SK-N-SH (cell line): ENCODE measurements around the gene TUBA4A. TPM values are rescaled to one million over a fixed set of nuclear protein-coding genes. Genes with fewer than 3 reads are reported as not detected.

Experiments used
- CTCF ChIA-PET: fragments of 300-600, 350-600 bp; formaldehyde crosslinking; extraction: SDS; loops from one replicate; lab custom pipeline; 2021; lab: Yijun Ruan, JAX
- POLR2A ChIA-PET: fragments of 350-600 bp; sonication (Branson Sonifier 250); formaldehyde crosslinking; extraction: SDS; loops from one replicate; lab custom pipeline; 2020; ENCODE audit warnings: antibody characterized with exemption, inconsistent platforms; lab: Yijun Ruan, JAX
- DNase-seq: peaks from one replicate; pipeline ENCODE4 v3.0.0; 2012
- H2AFZ ChIP-seq: fragments of 200-600 bp; sonication (generic); 2 replicates; pipeline ENCODE4 v1.8.1; 2016; ENCODE audit warnings: antibody characterized with exemption, mild to moderate bottlenecking, low read depth
- H3F3A ChIP-seq: fragments of 200-600 bp; sonication (generic); replicated peaks from 2 replicates; pipeline ENCODE3; 2016; ENCODE audit warnings: antibody characterized with exemption, mild to moderate bottlenecking; ENCODE audit not compliant: insufficient read depth
- H3K27ac ChIP-seq, 2 experiments: fragments of 200-500 bp in 1 of 2; fragments of 200-600 bp in 1 of 2; sonication (Bioruptor generic) in 1 of 2; sonication (generic), shearing (Covaris generic) in 1 of 2; 2 replicates each; pipeline versions ENCODE4 v1.5.1 to v1.6.1; 2014 to 2016; ENCODE audit warnings: low read depth in 2 of 2, inconsistent platforms in 1 of 2, low read length in 1 of 2, mild to moderate bottlenecking in 1 of 2, mixed read lengths in 1 of 2
- H3K27me3 ChIP-seq: fragments of 200-600 bp; sonication (generic), shearing (Covaris generic); 2 replicates; pipeline ENCODE4 v1.6.1; 2016; ENCODE audit warnings: mixed run types; ENCODE audit not compliant: insufficient read depth
- H3K36me3 ChIP-seq, 2 experiments: fragments of 200-500 bp in 1 of 2; fragments of 200-600 bp in 1 of 2; sonication (Bioruptor generic) in 1 of 2; sonication (generic) in 1 of 2; replicated peaks in 1 of 2; 2 replicates each; pipeline versions ENCODE3 to v1.5.1; 2014 to 2016; ENCODE audit warnings: low read length in 1 of 2, mild to moderate bottlenecking in 1 of 2; ENCODE audit not compliant: insufficient read depth in 2 of 2, control insufficient read depth in 1 of 2
- H3K4me1 ChIP-seq, 2 experiments: fragments of 200-500 bp in 1 of 2; fragments of 200-600 bp in 1 of 2; sonication (Bioruptor generic) in 1 of 2; sonication (generic), shearing (Covaris generic) in 1 of 2; 2 replicates each; pipeline versions ENCODE4 v1.5.1 to v1.6.1; 2014 to 2016; ENCODE audit warnings: low read depth in 1 of 2, low read length in 1 of 2, mixed run types in 1 of 2; ENCODE audit not compliant: insufficient read depth in 2 of 2, control insufficient read depth in 1 of 2
- H3K4me2 ChIP-seq: fragments of 200-600 bp; sonication (generic), shearing (Covaris generic); 2 replicates; pipeline ENCODE4 v1.6.1; 2017; ENCODE audit warnings: mixed run types
- H3K4me3 ChIP-seq, 2 experiments: fragments of 200-500 bp in 1 of 2; fragments of 200-600 bp in 1 of 2; sonication (Bioruptor generic) in 1 of 2; sonication (generic), shearing (Covaris generic) in 1 of 2; 2 replicates each; pipeline versions ENCODE4 v1.5.1 to v1.8.1; 2014 to 2016; ENCODE audit warnings: low read depth in 2 of 2, inconsistent platforms in 1 of 2, low read length in 1 of 2, mild to moderate bottlenecking in 1 of 2, mixed read lengths in 1 of 2, moderate library complexity in 1 of 2
- H3K79me2 ChIP-seq: fragments of 200-600 bp; sonication (generic); 2 replicates; pipeline ENCODE4 v1.8.1; 2017; ENCODE audit warnings: mild to moderate bottlenecking; ENCODE audit not compliant: insufficient read depth
- H3K9ac ChIP-seq: fragments of 200-600 bp; sonication (generic); 2 replicates; pipeline ENCODE4 v1.6.1; 2017; ENCODE audit warnings: mixed run types
- H3K9me2 ChIP-seq: fragments of 200-600 bp; sonication (generic); 2 replicates; pipeline ENCODE4 v1.6.1; 2017; ENCODE audit warnings: mixed run types
- H3K9me3 ChIP-seq: fragments of 200-600 bp; sonication (generic); 2 replicates; pipeline ENCODE4 v1.6.1; 2017; ENCODE audit warnings: mixed run types, mild to moderate bottlenecking, moderate library complexity
- H4K20me1 ChIP-seq: fragments of 200-600 bp; sonication (generic); 2 replicates; pipeline ENCODE4 v1.6.1; 2017; ENCODE audit warnings: mild to moderate bottlenecking, mixed run types; ENCODE audit not compliant: insufficient read depth
- CHD2 ChIP-seq: fragments of 150-350 bp; IDR thresholded peaks from 2 replicates; pipeline ENCODE4 v1.6.1; 2018; ENCODE audit warnings: low read length; ENCODE audit not compliant: partially characterized antibody
- CTCF ChIP-seq: fragments of 200-600 bp; sonication (generic); IDR thresholded peaks from 2 replicates; pipeline ENCODE4 v1.6.1; 2017; ENCODE audit warnings: antibody characterized with exemption, mild to moderate bottlenecking, moderate library complexity
- EP300 ChIP-seq, 2 experiments: IDR thresholded peaks; 2 replicates each; pipeline versions ENCODE4 v1.4.0 to v1.6.1; 2012; ENCODE audit warnings: borderline replicate concordance in 1 of 2, low read depth in 1 of 2, low read length in 1 of 2
- EZH2phosphoT487 ChIP-seq: fragments of 200-600 bp; sonication (generic); IDR thresholded peaks from 2 replicates; pipeline ENCODE4 v1.6.1; 2017; ENCODE audit warnings: low read depth, mixed run types, mild to moderate bottlenecking, antibody characterized with exemption, moderate library complexity, borderline replicate concordance
- FOSL2 ChIP-seq: IDR thresholded peaks from 2 replicates; pipeline ENCODE4 v1.4.0; 2012; ENCODE audit warnings: low read depth, mild to moderate bottlenecking, moderate library complexity, borderline replicate concordance
- FOXJ3 ChIP-seq: sonication (generic); formaldehyde crosslinking; IDR thresholded peaks from 2 replicates; pipeline ENCODE4 v1.5.1; 2020; ENCODE audit warnings: mild to moderate bottlenecking, missing genetic modification reagents
- FOXM1 ChIP-seq: IDR thresholded peaks from 2 replicates; pipeline ENCODE4 v1.4.0; 2012; ENCODE audit warnings: low read depth, mild to moderate bottlenecking
- IRF3 ChIP-seq: fragments of 150-350 bp; IDR thresholded peaks from 2 replicates; pipeline ENCODE4 v1.6.1; 2016; ENCODE audit warnings: mild to moderate bottlenecking, low read depth, low read length
- MAX ChIP-seq: IDR thresholded peaks from 2 replicates; pipeline ENCODE4 v1.4.0; 2012; ENCODE audit warnings: low read depth
- MXI1 ChIP-seq: IDR thresholded peaks from 2 replicates; pipeline ENCODE4 v1.6.1; 2012; ENCODE audit warnings: mild to moderate bottlenecking, low read depth, low read length, improper control_type of control experiment
- NFIC ChIP-seq: IDR thresholded peaks from 2 replicates; pipeline ENCODE4 v1.4.0; 2012; ENCODE audit warnings: borderline replicate concordance
- RAD21 ChIP-seq: IDR thresholded peaks from 2 replicates; pipeline ENCODE4 v1.6.1; 2012; ENCODE audit warnings: mild to moderate bottlenecking, low read length
- RXRA ChIP-seq: IDR thresholded peaks from 2 replicates; pipeline ENCODE4 v1.4.0; 2012; ENCODE audit warnings: low read depth, mild to moderate bottlenecking, borderline replicate concordance
- SIN3A ChIP-seq: IDR thresholded peaks from 2 replicates; pipeline ENCODE4 v1.6.1; 2012; ENCODE audit warnings: low read depth, mild to moderate bottlenecking, low read length, moderate library complexity, borderline replicate concordance
- SMC3 ChIP-seq: IDR thresholded peaks from 2 replicates; pipeline ENCODE4 v1.6.1; 2012; ENCODE audit warnings: low read depth, low read length, improper control_type of control experiment
- TAF1 ChIP-seq: IDR thresholded peaks from 2 replicates; pipeline ENCODE4 v1.6.1; 2012; ENCODE audit warnings: low read depth, mild to moderate bottlenecking, low read length, moderate library complexity, borderline replicate concordance
- TCF12 ChIP-seq: IDR thresholded peaks from 2 replicates; pipeline ENCODE4 v1.4.0; 2012
- TEAD4 ChIP-seq: IDR thresholded peaks from 2 replicates; pipeline ENCODE4 v1.4.0; 2012; ENCODE audit warnings: mild to moderate bottlenecking, borderline replicate concordance; ENCODE audit not compliant: insufficient read depth
- YY1 ChIP-seq: IDR thresholded peaks from 2 replicates; pipeline ENCODE4 v1.4.0; 2012; ENCODE audit warnings: low read depth, mild to moderate bottlenecking
- WGBS: methylation state at CpG from one replicate; pipeline ENCODE4 v1.1.6; 2017; ENCODE audit warnings: low lambda C conversion rate; 5-methylcytosine and 5-hydroxymethylcytosine counted together
- polyA plus RNA-seq, 3 experiments: library from polyadenylated mRNA; depleted of rRNA; stranded (reverse); fragments of >200 nt; gene quantifications; 2 replicates each; pipeline ENCODE4 v1.2.3, GENCODE V29; 2012
- TF ChIP-seq, protein P1 (sequence below): IDR thresholded peaks from 2 replicates; pipeline ENCODE4 v1.6.1; 2012; ENCODE audit warnings: mild to moderate bottlenecking, low read depth, low read length, moderate library complexity
- TF ChIP-seq, protein P2 (sequence below): IDR thresholded peaks from 2 replicates; pipeline ENCODE4; 2012
- TF ChIP-seq, protein P3 (sequence below): IDR thresholded peaks from 2 replicates; pipeline ENCODE4 v1.4.0; 2012; ENCODE audit warnings: low read depth, borderline replicate concordance

Gene TUBA4A
- polyA plus RNA-seq, 1 of the 3 experiments (the other 2 are of a cell fraction) = 6.2 TPM

DNA sequence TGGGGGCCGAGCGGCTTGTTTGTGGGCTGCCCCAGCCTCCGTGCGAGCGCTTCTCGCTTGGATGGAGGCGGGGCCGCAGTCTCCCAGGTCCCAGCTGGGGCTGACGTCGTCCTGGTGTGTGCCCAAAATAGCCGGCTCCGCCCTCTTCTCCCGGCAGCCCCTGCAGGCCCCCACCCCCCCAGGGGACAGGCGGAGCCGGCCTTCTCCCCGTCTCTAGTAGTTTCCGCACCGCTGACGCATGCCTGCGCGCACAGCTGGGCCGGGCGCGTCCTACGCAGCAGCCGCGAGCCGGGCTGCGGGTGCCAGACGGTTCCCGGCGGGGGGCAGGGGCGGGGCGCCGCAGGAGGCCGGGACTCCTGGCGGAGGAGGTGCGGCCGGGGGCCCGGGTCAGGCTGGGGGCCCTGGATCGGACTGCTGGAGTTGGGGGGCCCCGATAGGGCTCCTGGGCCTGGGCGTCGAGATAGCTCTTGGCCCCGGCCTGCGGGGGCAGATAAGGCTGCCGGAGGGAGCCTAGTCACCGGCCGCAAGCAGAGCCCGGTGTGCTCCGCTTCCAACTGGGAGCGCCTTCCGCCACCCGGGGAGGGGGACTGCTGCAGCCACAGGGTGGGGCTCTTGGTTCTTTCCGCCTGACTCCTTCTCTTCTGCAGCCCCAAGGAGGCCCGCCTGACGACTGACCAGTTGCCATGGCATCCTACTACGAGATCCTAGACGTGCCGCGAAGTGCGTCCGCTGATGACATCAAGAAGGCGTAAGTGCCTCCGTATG is 25.6 kb upstream of the TUBA4A start, which contains the start of gene DNAJB2:
DNAJB2 (plus strand) TSS at position 216 of the 765 bp plus-strand sequence; CDS start at position 684, 468 bp downstream.
- peak within 1 kb of the TSS; percentile 69 to 82 for H3K4me3 ChIP-seq
- peaks cover 18% of the 10 kb centered on the region for H3F3A ChIP-seq
- no peaks in the 10 kb centered on the region for H3K9me2 ChIP-seq
- H3K79me2 ChIP-seq = peaks cover 9% of the 10 kb centered on the region; the same call in 1 of the 2 replicates
- H3K27ac ChIP-seq = peak within 1 kb of the TSS; percentile 88 to 91
- ChIA-PET CTCF (interaction anchor here (0.8 to 15.4 kb wide), 12 partner anchors 11 to 299 kb away, joined by 3 to 312 read pairs (median 6); partner anchors contain the start of gene ABCB6), POLR2A (interaction anchor here (0.7 to 1.7 kb wide), 8 partner anchors 9 to 109 kb away, joined by 3 to 6 read pairs (median 5); partner anchors contain the start of genes ABCB6 and CNPPD1)
- peaks cover 14 to 29% of the 10 kb centered on the region in 2 experiments for H3K36me3 ChIP-seq
- peak within 1 kb of the TSS; percentile 87 for H3K9ac ChIP-seq
- H3K9me3 ChIP-seq = no peaks in the 10 kb centered on the region
- H3K4me1 ChIP-seq = peaks cover 22 to 24% of the 10 kb centered on the region in 2 experiments
- H2AFZ ChIP-seq = peak within 1 kb of the TSS; percentile 80
- no peaks in the 10 kb centered on the region for H3K27me3 ChIP-seq
- no peaks in the 10 kb centered on the region for H4K20me1 ChIP-seq
- 2% methylated on average over 24 of the region's 65 CpGs for WGBS
- peak within 1 kb of the TSS; percentile 95 for H3K4me2 ChIP-seq
- DNase-seq = peak; percentile 99
- TF ChIP-seq CTCF = peak; percentile 31; the same call in 1 of the 2 replicates
- TF ChIP-seq EP300 (IDR thresholded peaks at IDR 0.05; ENCODE audit: borderline replicate concordance in 1 of 2, low read depth in 1 of 2, low read length in 1 of 2) = peak; percentile 57 to 64; a peak in 3 of 4 replicates
- no peak for TF ChIP-seq RXRA
- TF ChIP-seq FOSL2 = peak; percentile 1; the same call in 1 of the 2 replicates
- TF ChIP-seq NFIC = peak; percentile 42
- TF ChIP-seq YY1 = peak; percentile 52; the same call in 1 of the 2 replicates
- peak; percentile 46 for TF ChIP-seq CHD2
- TF ChIP-seq IRF3 = no peak
- TF ChIP-seq TCF12 = peak; percentile 77
- TF ChIP-seq FOXJ3 (CRISPR knock-in tag) = no peak
- peak; percentile 93 for TF ChIP-seq MXI1
- TF ChIP-seq, protein P1, sequence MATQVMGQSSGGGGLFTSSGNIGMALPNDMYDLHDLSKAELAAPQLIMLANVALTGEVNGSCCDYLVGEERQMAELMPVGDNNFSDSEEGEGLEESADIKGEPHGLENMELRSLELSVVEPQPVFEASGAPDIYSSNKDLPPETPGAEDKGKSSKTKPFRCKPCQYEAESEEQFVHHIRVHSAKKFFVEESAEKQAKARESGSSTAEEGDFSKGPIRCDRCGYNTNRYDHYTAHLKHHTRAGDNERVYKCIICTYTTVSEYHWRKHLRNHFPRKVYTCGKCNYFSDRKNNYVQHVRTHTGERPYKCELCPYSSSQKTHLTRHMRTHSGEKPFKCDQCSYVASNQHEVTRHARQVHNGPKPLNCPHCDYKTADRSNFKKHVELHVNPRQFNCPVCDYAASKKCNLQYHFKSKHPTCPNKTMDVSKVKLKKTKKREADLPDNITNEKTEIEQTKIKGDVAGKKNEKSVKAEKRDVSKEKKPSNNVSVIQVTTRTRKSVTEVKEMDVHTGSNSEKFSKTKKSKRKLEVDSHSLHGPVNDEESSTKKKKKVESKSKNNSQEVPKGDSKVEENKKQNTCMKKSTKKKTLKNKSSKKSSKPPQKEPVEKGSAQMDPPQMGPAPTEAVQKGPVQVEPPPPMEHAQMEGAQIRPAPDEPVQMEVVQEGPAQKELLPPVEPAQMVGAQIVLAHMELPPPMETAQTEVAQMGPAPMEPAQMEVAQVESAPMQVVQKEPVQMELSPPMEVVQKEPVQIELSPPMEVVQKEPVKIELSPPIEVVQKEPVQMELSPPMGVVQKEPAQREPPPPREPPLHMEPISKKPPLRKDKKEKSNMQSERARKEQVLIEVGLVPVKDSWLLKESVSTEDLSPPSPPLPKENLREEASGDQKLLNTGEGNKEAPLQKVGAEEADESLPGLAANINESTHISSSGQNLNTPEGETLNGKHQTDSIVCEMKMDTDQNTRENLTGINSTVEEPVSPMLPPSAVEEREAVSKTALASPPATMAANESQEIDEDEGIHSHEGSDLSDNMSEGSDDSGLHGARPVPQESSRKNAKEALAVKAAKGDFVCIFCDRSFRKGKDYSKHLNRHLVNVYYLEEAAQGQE = no peak
- TF ChIP-seq, protein P2, sequence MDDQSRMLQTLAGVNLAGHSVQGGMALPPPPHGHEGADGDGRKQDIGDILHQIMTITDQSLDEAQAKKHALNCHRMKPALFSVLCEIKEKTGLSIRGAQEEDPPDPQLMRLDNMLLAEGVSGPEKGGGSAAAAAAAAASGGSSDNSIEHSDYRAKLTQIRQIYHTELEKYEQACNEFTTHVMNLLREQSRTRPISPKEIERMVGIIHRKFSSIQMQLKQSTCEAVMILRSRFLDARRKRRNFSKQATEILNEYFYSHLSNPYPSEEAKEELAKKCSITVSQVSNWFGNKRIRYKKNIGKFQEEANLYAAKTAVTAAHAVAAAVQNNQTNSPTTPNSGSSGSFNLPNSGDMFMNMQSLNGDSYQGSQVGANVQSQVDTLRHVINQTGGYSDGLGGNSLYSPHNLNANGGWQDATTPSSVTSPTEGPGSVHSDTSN = no peak; the same call in 1 of the 2 replicates
- peak; percentile 93 for TF ChIP-seq MAX
- TF ChIP-seq SIN3A = peak; percentile 91; the same call in 1 of the 2 replicates
- no peak for TF ChIP-seq RAD21
- TF ChIP-seq TEAD4 = no peak
- peak; percentile 71 for TF ChIP-seq TAF1
- TF ChIP-seq EZH2phosphoT487 = no peak
- TF ChIP-seq SMC3 = no peak
- peak; percentile 64; the same call in 1 of the 2 replicates for TF ChIP-seq FOXM1
- TF ChIP-seq, protein P3, sequence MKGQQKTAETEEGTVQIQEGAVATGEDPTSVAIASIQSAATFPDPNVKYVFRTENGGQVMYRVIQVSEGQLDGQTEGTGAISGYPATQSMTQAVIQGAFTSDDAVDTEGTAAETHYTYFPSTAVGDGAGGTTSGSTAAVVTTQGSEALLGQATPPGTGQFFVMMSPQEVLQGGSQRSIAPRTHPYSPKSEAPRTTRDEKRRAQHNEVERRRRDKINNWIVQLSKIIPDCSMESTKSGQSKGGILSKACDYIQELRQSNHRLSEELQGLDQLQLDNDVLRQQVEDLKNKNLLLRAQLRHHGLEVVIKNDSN = no peak
